NB4 (cell line): ENCODE results near the gene TPSD1.

ENCODE experiments used
- DNase-seq: peaks from one replicate; pipeline ENCODE4 v3.0.0; 2010; ENCODE audit warnings: low read depth
- H3K4me3 ChIP-seq: one replicate; pipeline ENCODE4 v1.5.1; 2011; ENCODE audit warnings: mild to moderate bottlenecking, low read depth, low read length, moderate library complexity
- MYC ChIP-seq: IDR thresholded peaks from 2 replicates; pipeline ENCODE4 v1.6.1; 2011; ENCODE audit warnings: low read depth, low read length
- POLR2A ChIP-seq: IDR thresholded peaks from 2 replicates; pipeline ENCODE4 v1.6.1; 2011; ENCODE audit warnings: mild to moderate bottlenecking; ENCODE audit not compliant: insufficient read length; ENCODE audit errors: extremely low read depth
- TF ChIP-seq, protein P1 (sequence below): IDR thresholded peaks from 2 replicates; pipeline ENCODE4 v1.6.1; 2011; ENCODE audit warnings: low read depth, low read length
- TF ChIP-seq, protein P2 (sequence below): IDR thresholded peaks from one replicate; pipeline ENCODE4 v1.5.1; 2012; ENCODE audit warnings: low read depth, low read length

TPSD1 gene

DNA sequence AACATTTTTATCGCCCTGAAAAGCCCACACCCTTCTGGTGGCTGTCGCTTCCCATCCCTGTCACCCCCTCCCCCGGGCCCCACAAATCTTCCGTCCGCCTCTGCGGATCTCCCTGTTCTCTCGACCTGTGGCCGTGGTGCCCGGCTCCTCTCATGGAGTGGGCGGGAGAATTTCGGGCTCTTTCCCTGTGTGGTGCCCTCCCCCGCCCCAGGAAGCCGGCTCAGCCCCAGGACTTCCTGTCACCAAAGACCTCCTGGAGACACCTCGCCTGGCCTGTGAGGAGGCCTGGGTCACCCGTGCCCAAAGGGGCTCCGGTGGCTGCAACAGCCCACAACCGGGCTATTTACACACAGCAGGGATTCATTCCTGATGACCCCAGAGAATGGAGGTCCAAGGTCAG lies 27.4 kb downstream of the TPSD1 start:
- H3K4me3 ChIP-seq: no peak overlapping the region
- no peak for DNase-seq
- no peak for TF ChIP-seq MYC
- TF ChIP-seq, protein P1, sequence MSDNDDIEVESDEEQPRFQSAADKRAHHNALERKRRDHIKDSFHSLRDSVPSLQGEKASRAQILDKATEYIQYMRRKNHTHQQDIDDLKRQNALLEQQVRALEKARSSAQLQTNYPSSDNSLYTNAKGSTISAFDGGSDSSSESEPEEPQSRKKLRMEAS: no peak
- no peak for TF ChIP-seq POLR2A
- TF ChIP-seq, protein P2, sequence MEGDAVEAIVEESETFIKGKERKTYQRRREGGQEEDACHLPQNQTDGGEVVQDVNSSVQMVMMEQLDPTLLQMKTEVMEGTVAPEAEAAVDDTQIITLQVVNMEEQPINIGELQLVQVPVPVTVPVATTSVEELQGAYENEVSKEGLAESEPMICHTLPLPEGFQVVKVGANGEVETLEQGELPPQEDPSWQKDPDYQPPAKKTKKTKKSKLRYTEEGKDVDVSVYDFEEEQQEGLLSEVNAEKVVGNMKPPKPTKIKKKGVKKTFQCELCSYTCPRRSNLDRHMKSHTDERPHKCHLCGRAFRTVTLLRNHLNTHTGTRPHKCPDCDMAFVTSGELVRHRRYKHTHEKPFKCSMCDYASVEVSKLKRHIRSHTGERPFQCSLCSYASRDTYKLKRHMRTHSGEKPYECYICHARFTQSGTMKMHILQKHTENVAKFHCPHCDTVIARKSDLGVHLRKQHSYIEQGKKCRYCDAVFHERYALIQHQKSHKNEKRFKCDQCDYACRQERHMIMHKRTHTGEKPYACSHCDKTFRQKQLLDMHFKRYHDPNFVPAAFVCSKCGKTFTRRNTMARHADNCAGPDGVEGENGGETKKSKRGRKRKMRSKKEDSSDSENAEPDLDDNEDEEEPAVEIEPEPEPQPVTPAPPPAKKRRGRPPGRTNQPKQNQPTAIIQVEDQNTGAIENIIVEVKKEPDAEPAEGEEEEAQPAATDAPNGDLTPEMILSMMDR: no peak

DNA sequence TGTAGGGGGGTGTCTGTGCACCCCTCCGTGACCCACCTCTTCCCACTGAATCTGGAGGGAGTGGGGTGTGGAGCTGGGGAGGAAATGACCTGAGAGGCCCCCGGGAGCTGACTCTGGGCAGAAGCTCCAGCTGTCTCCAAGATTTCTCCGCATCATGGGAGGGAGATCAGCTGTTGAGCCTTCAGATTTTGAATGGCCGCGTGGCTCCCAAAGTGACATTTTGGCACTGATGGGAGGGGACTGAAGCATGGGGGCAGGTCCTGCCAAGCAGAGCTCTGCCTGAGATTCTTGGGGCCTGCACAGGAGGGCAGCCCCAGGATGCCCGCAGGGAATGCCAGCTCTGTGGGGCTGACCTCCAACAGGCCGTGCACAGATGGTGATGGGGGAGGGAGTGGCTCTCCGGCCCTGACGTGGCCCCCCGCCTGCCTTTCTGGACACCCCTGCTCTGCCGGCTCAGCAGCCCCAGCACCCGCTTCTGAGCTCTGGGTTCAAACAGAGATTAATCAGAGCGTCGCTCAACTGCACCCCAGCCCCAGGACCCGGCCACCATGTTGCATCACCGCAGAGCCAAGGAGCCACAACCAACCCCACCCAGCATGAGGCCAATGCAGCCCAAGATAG lies 28.2 kb downstream of the TPSD1 start:
- no peak overlapping the region for H3K4me3 ChIP-seq
- TF ChIP-seq, protein P2: no peak
- no peak for DNase-seq

DNA sequence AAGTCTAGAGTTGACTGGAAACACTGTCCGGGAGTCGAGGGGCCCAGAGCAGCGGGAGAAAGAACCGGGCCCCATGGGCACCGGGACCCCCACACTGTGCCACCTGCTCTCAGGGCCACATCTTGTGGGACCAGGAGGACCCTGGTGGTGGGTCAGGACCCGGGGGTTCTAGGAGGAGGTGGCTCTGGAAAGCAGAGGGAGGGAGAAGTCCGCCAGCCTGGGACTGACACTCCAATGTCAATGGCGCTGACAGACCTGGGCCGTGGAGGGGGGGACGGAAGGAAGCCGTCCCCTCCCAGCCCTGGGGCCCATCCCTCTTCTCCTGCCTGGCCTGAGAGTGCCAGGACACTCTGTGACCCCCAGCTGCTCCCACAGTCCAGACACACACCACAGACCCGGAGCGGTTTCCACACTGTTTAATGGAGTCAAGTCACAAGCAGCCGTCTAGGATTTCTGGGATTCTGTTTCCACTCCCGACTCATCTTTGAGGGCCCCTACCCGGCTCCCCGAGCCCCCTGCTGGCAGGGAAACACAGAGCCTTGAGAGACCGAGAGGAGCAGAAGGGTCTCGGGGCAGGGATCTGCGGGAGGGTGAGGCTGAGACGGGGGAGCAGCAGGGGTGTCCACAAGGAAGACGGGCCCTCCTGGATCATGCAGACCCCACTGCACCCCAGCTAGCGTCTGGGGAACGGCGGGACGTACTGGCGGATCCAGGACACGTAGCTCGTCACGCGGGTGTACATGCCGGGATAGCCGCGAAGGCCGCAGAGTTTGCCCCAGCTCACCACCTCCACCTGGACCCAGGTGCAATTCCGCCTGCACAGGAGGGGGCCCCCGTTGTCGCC lies 30.0 kb downstream of the TPSD1 start:
- no peak for TF ChIP-seq POLR2A
- TF ChIP-seq, protein P1: no peak
- no peak for DNase-seq
- H3K4me3 ChIP-seq: no peak overlapping the region

DNA sequence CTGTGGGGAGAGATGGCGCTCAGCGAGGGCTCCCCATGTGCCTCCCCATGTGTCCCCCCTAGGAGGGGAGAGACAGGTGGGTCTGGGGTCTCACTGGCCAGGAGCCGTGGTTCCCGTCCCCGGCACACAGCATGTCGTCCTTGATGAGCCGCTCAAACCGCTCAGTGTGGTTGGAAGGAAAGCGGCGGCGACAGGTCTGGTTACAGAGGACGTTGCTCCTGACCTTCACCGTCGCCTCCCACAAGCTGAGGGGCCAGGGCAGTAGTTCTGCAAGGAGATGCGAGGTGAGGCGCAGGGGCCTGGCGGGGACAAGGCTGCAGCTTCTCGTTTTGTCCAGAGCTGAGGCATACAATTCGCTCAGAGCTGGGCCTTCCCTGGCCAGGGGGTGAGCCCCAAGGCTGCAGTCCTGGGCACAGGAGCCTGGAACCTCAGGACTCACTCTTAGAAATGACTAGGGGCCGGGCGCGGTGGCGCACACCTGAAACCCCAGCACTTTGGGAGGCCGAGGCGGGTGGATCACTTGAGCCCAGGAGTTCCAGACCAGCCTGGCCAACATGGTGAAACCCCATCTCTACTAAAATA lies 30.7 kb downstream of the TPSD1 start:
- no peak for DNase-seq
- TF ChIP-seq POLR2A: no peak
- TF ChIP-seq, protein P1: no peak
- H3K4me3 ChIP-seq: no peak overlapping the region

DNA sequence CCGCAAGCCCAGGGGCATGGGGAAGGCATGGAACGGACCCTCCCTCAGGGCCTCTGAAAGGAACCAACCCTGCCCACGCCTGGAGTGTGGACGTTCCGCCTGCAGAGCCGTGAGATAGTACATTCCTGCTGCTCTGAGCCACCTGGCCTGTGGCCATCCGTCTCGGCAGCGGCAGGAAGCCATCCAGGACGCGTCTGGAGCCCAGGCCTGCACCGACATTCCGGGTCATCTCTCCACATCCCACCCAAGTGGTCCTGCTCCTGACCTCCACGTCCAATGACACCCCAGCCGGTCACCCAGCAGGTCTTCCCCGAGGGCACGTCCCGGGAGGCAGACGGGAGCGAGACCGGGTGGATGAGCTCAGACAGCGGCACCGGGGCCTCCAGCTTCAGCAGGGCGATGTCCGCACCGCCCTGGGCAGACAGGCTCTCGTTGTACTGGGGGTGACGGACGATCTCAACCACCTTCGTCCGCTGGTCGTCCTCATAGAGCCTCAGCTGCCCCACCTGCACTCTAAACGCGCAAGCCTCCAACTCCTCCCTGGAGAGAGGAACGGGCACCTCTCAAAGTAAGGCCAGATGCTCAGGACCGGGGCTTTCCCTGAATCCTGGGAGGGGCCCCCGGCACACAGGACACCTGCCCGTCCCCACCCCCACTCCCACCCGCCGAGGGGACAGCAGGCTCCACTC lies 32.3 kb downstream of the TPSD1 start:
- TF ChIP-seq, protein P1: no peak
- TF ChIP-seq MYC (no peak), POLR2A (no peak)
- TF ChIP-seq, protein P2: no peak
- no peak for DNase-seq
- H3K4me3 ChIP-seq: no peak overlapping the region

DNA sequence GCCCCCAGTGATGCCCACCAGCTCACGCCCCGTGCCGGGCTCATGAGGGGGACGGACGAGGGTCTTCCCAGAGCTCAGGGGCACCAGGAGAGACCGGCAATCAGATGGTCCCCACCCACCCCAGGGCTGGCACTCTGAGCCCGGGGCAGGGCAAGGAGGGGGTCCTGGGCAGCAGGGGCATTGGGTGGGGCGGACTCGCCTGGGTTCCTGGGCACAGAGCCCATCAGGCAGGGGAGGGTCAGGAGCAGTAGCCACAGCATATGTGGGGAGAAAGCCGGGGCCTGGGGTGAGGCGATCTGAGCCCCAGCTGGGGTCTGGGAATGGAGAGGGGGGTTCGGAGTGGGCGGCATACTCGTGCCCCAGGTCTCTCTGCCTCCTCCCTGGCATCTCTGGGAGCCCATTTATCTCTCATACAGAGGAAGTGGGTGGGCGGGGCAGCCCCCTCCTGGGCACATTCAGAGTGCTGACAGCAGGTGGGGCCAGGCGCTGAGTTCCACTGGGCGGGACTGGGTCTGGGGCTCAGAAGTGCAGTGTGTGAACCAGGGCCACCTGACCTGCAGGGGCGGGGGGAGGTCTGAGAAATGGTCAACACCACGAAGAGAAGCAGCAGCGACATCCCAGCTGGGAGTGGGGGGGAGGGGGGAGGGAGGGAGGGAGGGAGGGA lies 33.1 kb downstream of the TPSD1 start:
- H3K4me3 ChIP-seq: no peak overlapping the region
- TF ChIP-seq MYC (no peak), POLR2A (no peak)
- TF ChIP-seq, protein P1: no peak
- TF ChIP-seq, protein P2: no peak
- DNase-seq: no peak
